A549 treated with AZD9567 at 1 μM for 4 hours (cell line): ENCODE results near the gene FBXO27. TPM values are rescaled to one million over a fixed set of nuclear protein-coding genes. Genes with fewer than 3 reads are reported as not detected.

ENCODE experiments used
- total RNA-seq: library from RNA; stranded (reverse); fragments of 200-300 nt; extraction: Qiagen RNA extraction; gene quantifications from 5 replicates; pipeline ENCODE4 v1.2.3, GENCODE V29; 2022; ENCODE audit not compliant: insufficient read depth

The FBXO27 gene, protein sequence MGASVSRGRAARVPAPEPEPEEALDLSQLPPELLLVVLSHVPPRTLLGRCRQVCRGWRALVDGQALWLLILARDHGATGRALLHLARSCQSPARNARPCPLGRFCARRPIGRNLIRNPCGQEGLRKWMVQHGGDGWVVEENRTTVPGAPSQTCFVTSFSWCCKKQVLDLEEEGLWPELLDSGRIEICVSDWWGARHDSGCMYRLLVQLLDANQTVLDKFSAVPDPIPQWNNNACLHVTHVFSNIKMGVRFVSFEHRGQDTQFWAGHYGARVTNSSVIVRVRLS
- total RNA-seq, result 3.0 to 6.9 TPM (median 3.8 TPM) in 5 replicates

DNA sequence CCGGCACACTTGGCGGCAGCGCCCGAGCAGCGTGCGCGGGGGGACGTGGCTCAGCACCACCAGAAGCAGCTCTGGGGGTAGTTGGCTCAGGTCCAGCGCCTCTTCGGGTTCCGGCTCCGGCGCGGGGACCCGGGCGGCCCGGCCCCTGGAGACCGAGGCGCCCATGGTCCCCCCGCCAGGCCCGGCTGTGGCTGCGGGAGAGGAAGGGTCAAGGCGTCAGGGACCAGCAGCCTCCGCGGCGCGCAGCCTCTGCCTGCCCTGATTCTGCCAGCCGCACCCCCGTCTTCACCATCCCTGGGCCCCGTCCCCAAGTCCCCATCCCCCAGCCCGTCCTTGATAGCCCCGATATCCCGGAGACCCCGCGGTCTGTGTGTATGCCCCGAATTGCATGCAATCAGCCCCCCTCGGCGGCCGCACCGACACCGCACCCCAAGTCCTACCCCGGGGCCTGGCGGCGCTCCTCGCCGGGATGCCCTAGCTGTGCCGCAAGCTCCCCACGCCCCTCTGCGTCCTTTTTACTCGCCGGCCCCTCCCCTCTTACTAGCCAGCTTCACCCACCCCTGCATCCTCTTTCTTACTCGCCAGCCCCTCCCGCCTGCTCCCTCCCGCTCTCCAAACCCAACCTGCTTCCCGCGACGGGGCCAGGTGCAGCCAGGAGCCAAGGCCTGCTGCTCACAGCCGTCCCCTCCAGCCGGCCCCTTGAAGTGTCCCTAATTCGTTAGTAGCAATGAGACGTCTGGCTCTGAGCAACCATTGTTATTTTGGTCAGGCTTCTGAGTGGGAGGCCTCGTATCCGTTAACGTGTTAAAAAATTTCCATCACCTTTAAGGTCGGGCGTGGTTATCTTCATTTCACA, at the start of gene FBXO27:
TSS of gene FBXO27 (minus strand) at position 487 of the 856 bp plus-strand sequence. CDS start at position 165, 322 bp downstream.

DNA sequence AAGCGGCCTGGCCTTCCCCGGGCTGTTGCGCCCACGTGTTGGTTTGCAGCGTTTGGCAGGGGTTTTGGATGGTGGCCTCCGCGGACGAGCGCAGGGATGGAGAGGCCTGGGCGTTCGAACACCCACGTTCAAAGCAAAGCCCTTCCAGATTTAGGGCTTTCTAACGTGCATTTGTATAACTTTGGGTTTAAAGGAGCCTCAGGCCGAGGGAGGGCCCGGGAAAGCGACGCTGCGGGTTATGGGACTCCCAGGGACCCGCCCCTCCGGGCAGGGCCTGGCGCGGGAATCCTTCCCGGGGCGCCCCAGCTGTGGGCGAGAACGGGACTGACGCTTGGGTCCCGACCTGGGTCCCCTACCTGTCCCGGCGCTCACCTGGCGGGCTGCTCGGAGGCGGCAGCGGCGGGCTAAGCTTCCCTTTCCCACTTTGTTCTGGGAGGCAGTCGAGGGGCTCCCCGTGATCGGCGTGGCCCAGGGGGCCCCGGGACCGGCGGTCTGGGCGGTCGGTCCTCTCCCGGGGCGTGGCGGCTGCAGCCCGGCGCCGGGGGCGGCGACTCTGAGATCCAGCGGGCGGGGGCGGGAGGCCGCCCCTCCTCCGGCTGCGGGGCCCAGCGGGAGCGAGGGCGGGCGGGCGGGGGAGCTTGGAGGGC, 57.0 kb downstream of the FBXO27 start, which contains the start of gene FBXO17:
TSS of gene FBXO17 (minus strand) at position 529 of the 647 bp plus-strand sequence. CDS start 25,423 bp downstream, outside the sequence.

Other genes with a start within 250 kb of the FBXO27 start
- gene LGALS7B, start 243.3 kb downstream of the FBXO27 start, total RNA-seq, result 0.42 to 0.57 TPM (median 0.46 TPM) in 3 of 5 replicates, not detected in the others
- 0.49 to 1.0 TPM (median 0.60 TPM) in 4 of 5 replicates, not detected in the other for gene LGALS4, start 219.6 kb downstream of the FBXO27 start, total RNA-seq
- gene ECH1, start 200.8 kb downstream of the FBXO27 start, total RNA-seq, result 264 to 308 TPM (median 279 TPM) in 5 replicates
- 319 to 411 TPM (median 329 TPM) in 5 replicates for gene HNRNPL, start 182.6 kb downstream of the FBXO27 start, total RNA-seq
- 1.6 to 10.9 TPM (median 2.5 TPM) in 5 replicates for gene RINL, start 154.3 kb downstream of the FBXO27 start, total RNA-seq
- 35.3 to 38.9 TPM (median 36.2 TPM) in 5 replicates for gene SIRT2, start 132.9 kb downstream of the FBXO27 start, total RNA-seq
- 67.2 to 126 TPM (median 97.7 TPM) in 5 replicates for gene NFKBIB, start 132.6 kb downstream of the FBXO27 start, total RNA-seq
- 0.72 to 1.1 TPM (median 0.89 TPM) in 4 of 5 replicates, not detected in the other for gene CCER2, start 120.4 kb downstream of the FBXO27 start, total RNA-seq
- gene SARS2, start 101.8 kb downstream of the FBXO27 start, total RNA-seq, result 56.5 to 71.5 TPM (median 60.9 TPM) in 5 replicates
- 240 to 311 TPM (median 272 TPM) in 5 replicates for gene MRPS12, start 101.6 kb downstream of the FBXO27 start, total RNA-seq
- gene FBXO17, start 56.8 kb downstream of the FBXO27 start, total RNA-seq, result 51.9 to 84.2 TPM (median 80.0 TPM) in 5 replicates
- gene ACP7, start 51.8 kb upstream of the FBXO27 start, total RNA-seq, result 0.03 to 0.07 TPM (median 0.05 TPM) in 3 of 5 replicates, not detected in the others
- 88.0 to 108 TPM (median 104 TPM) in 5 replicates for gene PAK4, start 93.2 kb upstream of the FBXO27 start, total RNA-seq
- 1.3 to 2.1 TPM (median 1.4 TPM) in 5 replicates for gene NCCRP1, start 164.4 kb upstream of the FBXO27 start, total RNA-seq
- not detected in 5 replicates for gene SYCN, start 171.7 kb upstream of the FBXO27 start, total RNA-seq
- gene IFNL3, start 212.5 kb upstream of the FBXO27 start, total RNA-seq, result not detected in 5 replicates
- gene IFNL4, start 216.3 kb upstream of the FBXO27 start, total RNA-seq, result 0.06 TPM in 1 of 5 replicates, not detected in the others
- gene IFNL2, start 235.8 kb upstream of the FBXO27 start, total RNA-seq, result not detected in 5 replicates